HG03159 (cell line): Measurements from ENCODE around the gene EZR.

Source experiments
- ATAC-seq: cut with Tn5 transposase; IDR thresholded peaks from one replicate; pipeline ENCODE4 v1.9.1; 2021; ENCODE audit warnings: mild to moderate bottlenecking, moderate library complexity; ENCODE audit not compliant: unreplicated experiment

EZR gene

DNA sequence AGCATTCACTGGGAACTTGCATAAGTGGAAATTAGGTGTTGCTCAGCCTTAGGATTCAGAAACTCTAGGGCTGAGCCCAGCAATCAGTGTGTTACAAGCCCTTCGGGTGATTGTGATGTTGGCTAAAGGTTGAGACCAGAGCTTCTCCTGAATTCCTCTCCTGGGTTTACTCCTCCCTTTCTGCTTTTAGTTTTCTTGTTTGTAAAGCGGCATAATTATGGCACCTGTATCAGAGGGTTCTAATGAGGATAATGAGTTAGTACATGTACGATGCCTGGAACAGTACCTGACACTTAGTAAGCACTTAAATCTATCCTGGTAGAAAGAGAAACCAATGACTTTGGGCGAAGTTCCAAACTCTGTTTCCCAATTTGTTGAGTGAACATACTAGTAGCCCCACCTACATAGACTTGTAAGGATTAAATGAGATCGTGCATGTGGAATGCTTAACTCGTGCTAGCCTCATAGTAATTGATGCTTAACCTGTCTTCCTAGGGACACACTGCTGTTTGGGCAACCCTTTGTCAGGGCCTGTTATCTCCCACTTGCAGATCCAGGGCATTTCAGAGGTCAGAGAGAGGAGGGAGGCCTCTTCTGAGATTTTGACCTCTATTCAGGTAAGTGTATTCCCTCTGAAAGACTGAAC, 932 bp upstream of the EZR start:
- no peak for ATAC-seq

DNA sequence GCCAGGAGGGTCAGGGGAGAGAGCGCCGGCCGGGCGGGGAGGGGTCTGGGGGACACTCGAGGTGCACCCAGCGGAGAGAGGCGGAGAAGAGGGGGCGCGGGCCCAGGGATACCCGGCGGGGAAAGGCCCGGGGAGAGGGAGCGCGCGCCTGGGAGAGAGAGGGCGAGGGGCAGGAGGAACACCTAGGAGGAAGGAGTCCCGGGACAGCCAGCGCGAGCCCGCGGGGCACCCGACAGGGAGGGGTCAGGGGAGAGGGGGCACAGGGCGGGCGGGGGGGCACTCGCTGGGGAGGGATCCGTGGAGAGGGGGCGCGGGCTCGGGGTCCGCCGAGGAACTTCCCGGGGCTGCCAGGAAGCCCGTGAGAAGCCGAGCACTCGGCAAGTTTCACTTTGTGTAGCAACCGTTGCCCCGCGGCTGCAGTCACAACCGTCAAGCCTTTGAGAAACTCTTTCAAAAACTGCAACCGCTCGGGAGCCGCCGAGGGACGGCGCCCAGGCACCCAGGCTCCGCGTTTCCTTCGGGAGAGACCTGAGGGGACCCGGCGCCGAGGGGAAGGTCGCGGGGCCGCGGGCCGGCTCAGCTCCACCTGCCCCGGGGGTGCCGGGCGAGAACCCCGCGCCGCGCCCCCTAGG, 471 bp downstream of the EZR start:
- peak; percentile 33 for ATAC-seq

GRCh38 chr6:158817728-158818580, 1.2 kb downstream of the EZR start:
- peak; percentile 35 for ATAC-seq

- ATAC-seq: no peak
These were observed 2.1 kb downstream of the EZR start for GRCh38 chr6:158816803-158817727.

DNA sequence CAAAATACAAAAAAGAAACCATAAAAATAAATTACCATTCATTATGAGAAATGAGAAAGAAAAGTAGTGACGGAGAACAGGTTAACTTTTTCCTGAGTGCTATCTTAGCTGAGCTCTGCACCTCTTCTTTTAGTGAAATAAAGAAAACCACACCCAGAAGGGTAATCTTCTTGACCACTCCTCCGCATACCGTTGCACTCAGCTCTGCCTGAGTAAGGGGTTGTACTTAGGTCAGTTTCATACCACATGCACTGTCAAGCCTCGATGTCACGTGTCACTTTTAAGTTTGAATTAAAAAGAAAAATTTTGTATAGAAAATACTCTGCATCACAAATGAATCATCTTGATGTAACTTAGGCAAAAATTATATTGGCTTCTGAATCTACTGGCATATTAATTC, 2.8 kb downstream of the EZR start:
- ATAC-seq: peak; percentile 25

DNA sequence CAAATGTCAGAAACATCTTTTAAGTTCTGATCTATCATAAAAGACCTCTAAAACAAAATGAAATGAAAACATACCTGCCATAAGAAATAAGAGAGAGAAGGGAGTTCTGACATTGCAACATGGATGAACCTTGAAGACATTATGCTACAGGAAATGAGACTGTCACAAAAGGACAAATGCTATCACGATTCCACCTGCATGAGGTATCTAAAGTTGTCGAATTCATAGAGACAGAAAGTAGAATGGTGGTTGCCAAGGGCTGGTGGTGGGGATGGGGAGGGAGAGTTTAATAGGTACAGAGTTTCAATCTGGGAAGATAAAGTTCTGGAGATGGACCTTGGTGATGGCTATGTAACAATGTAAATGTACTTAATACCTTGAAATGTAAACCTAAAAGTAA, 3.3 kb downstream of the EZR start:
- ATAC-seq: no peak

DNA sequence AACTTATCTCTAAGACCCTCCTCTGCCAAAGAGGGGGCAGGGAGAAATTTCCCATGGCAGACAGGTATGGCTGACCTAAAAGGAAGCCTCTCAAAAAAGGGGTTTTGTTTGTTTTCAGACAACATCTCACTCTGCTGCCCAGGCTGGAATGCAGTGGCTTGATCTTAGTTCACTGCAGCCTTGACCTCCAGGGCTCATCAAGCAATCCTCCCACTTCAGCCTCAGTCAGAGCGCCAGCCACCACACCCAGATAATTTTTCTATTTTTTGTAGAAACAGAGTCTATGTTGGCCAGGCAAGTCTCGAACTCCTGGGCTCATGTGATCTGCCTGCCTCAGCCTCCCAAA, 3.8 kb downstream of the EZR start:
- no peak for ATAC-seq

GRCh38 chr6:158813032-158813431, 6.1 kb downstream of the EZR start:
- no peak for ATAC-seq

- ATAC-seq: no peak
These were observed 6.6 kb downstream of the EZR start for GRCh38 chr6:158812611-158813010.

- ATAC-seq: no peak
These were observed 8.7 kb downstream of the EZR start for GRCh38 chr6:158810155-158811095.

GRCh38 chr6:158808941-158809678, 10.1 kb downstream of the EZR start:
- ATAC-seq: peak; percentile 64

- peak; percentile 2 for ATAC-seq
These were observed 10.7 kb downstream of the EZR start for GRCh38 chr6:158808442-158808833.

DNA sequence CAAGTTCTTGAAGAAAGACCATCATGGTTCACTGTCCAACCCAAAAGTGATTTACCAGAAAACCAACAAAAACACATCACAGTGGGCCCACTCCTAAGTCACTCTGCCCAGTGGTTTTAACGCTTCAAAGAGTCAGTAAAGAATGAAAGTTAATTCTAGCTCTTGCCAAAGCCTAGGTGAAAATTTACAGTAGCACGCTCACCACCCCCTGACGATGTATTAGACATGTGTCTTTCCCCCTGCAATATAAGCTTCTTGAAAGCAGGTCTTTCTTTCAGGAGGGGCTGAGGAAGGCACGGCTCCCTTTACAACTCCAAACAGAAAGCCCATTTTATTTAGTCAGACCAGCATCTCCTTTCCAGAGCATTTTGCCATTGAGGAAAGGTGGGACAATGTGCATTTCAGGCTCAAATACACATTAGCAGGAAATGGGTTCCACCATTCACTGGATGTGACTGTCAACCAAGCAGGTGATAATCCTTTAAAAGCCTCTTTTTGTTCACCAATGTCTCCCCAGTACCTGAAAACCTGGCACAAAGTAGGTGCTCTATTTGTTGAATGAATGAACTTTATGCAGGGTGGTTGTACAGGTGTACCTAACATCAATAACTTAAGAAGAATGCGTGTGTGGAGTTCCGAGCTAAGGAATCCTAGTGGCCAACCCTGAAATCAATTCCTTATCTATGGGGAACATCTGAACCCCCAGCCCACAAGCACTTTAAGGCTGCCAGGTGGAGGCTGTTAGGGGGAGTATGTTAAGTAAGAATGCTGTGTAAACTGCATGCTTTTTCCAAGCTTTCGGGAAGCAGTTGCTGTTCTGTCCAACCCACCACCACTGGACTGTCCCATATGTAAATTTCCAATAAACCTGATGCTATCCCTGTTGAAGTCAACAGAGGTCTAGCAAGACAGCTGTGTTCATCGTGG, 11.4 kb downstream of the EZR start:
- ATAC-seq: no peak

- ATAC-seq: no peak
These were observed 13.3 kb downstream of the EZR start for GRCh38 chr6:158805698-158806377.

DNA sequence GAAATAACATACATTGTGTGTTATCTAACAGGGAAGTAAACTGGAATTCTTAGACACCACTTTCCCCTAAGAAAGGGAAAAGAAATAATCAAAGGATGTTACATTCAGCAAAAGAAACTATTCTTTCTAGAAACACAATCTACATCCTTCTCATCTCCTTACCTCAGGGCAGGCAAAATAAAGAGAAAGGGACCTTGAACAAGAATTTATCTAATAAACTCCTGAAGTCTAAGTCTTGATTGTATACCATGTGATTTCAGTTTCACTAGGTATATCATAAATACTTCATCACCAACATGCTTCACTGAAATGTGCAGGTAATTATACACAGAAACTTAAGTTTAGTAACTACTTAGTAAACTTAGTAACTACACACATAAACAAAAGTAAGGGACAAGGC, 15.0 kb downstream of the EZR start:
- no peak for ATAC-seq

DNA sequence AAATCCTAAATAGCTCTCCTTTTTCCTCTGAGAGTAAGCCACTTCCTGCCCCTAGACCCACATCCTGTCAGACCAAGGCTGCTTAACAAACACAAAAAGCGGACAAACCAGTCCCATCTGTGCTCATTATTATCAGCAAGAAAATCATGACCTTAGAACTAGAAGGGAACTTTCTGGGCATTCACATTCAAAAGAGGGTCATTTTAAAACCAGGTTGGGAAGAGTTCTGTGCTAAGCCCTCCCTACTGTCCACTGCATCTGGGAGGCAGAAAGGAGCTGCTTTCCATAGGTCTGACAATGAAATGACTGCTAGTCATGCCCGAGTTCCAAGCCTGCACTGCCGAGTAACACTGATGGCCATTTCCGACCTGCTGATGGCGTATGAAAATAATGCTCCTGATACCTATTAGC, 15.4 kb downstream of the EZR start:
- peak; percentile 62 for ATAC-seq

DNA sequence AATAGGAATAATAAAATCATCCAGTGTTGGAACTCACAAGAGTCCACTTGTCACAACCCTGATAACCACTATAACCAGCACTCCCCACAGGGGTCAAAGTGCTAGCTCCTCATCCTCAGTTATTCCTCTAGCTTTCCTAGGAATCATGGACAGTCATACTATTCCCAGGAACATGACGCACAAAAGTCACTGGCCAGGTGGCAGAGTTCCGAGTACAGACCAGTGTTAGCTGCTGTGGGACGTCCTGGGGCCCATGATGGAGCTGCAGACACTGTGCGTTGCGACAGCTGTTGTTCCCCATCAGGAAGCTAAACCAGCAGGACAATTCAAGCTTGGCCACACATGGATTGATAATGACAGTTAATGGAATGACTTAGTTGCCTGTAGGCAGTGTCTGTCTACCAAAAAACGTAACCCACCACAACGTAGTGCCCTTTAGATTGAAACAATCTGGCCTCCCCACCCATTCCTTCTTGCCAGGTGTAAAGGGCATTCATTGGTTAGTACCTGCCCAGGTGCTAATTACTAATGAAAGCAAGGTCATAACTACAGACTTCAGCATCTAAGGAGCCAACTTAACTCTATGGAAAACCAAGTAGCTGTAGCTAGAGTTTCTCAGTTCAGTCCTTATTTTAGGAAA, 17.4 kb downstream of the EZR start:
- no peak for ATAC-seq
